HEK293 (cell line): ENCODE results near the gene TEX14.

Experiments used
- KLF16 ChIP-seq: fragments of 450-650 bp; formaldehyde crosslinking; IDR thresholded peaks from 2 replicates; pipeline ENCODE4 v1.5.1; 2017; ENCODE audit warnings: missing biosample characterization, missing genetic modification characterization
- SP2 ChIP-seq: fragments of 450-650 bp; formaldehyde crosslinking; IDR thresholded peaks from 2 replicates; pipeline ENCODE4 v1.5.1; 2016; ENCODE audit warnings: missing biosample characterization, missing genetic modification characterization
- SP3 ChIP-seq: fragments of 450-650 bp; formaldehyde crosslinking; IDR thresholded peaks from 2 replicates; pipeline ENCODE4 v1.5.1; 2016; ENCODE audit warnings: missing biosample characterization, missing genetic modification characterization
- TCF7L2 ChIP-seq: IDR thresholded peaks from 2 replicates; pipeline ENCODE4 v1.6.1; 2011; ENCODE audit warnings: low read depth, mild to moderate bottlenecking, inconsistent platforms, low read length, moderate library complexity, borderline replicate concordance
- ZBTB26 ChIP-seq: fragments of 450-650 bp; formaldehyde crosslinking; optimal IDR thresholded peaks from 2 replicates; pipeline ENCODE3; 2016; ENCODE audit warnings: missing biosample characterization, mild to moderate bottlenecking, missing genetic modification characterization
- ZEB2 ChIP-seq: fragments of 450-650 bp; formaldehyde crosslinking; IDR thresholded peaks from 2 replicates; pipeline ENCODE4 v1.5.1; 2016; ENCODE audit warnings: missing biosample characterization, missing genetic modification characterization
- ZFP69B ChIP-seq: fragments of 450-650 bp; formaldehyde crosslinking; IDR thresholded peaks from 2 replicates; pipeline ENCODE4 v1.5.1; 2016; ENCODE audit warnings: missing biosample characterization, missing genetic modification characterization
- ZNF202 ChIP-seq: fragments of 450-650 bp; formaldehyde crosslinking; IDR thresholded peaks from 2 replicates; pipeline ENCODE4 v1.5.1; 2016; ENCODE audit warnings: missing biosample characterization, missing genetic modification characterization, borderline replicate concordance
- ZNF37A ChIP-seq: fragments of 450-650 bp; IDR thresholded peaks from 2 replicates; pipeline ENCODE4 v1.5.1; 2018; ENCODE audit warnings: missing biosample characterization, missing genetic modification characterization
- ZNF391 ChIP-seq: fragments of 450-650 bp; formaldehyde crosslinking; IDR thresholded peaks from 2 replicates; pipeline ENCODE4 v1.5.1; 2016; ENCODE audit warnings: low read depth, missing biosample characterization, missing genetic modification characterization, borderline replicate concordance
- TF ChIP-seq, protein P1 (sequence below): fragments of 450-650 bp; formaldehyde crosslinking; IDR thresholded peaks from 2 replicates; pipeline ENCODE4 v1.5.1; 2016; ENCODE audit warnings: missing biosample characterization, missing genetic modification characterization
- TF ChIP-seq, protein P2 (sequence below): fragments of 450-650 bp; formaldehyde crosslinking; conservative IDR thresholded peaks from 2 replicates; pipeline ENCODE4 v1.5.1; 2016; ENCODE audit warnings: low read depth, missing biosample characterization, missing genetic modification characterization
- TF ChIP-seq, protein P3 (sequence below): fragments of 450-650 bp; formaldehyde crosslinking; IDR thresholded peaks from 2 replicates; pipeline ENCODE4 v1.5.1; 2016; ENCODE audit warnings: missing biosample characterization, missing genetic modification characterization
- TF ChIP-seq, protein P4 (sequence below): IDR thresholded peaks from 2 replicates; pipeline ENCODE4 v1.6.1; 2011; ENCODE audit warnings: mild to moderate bottlenecking, low read depth, low read length, borderline replicate concordance

DNA sequence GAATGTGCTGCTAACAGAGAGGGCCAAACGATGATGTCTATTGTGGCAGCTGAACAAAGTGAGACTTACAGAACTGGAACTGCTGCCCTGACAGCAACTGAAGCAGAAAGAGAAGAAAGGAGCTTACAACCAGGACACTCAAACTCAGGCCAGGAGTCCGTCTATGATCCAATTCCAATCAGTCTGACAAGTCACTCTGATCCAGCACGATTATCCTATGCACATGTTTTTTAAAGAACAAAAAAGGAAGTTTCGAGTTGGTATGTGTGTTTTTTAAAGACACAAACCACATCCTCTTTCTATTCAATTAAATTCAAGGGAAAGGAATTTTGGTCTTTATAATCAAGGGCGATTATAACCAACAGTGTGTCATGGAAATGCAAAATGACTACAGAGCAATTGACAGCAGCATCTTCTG lies 135.0 kb downstream of the TEX14 start:
- no peak for TF ChIP-seq ZNF391 (tag by site-specific recombination)
- TF ChIP-seq, protein P1, sequence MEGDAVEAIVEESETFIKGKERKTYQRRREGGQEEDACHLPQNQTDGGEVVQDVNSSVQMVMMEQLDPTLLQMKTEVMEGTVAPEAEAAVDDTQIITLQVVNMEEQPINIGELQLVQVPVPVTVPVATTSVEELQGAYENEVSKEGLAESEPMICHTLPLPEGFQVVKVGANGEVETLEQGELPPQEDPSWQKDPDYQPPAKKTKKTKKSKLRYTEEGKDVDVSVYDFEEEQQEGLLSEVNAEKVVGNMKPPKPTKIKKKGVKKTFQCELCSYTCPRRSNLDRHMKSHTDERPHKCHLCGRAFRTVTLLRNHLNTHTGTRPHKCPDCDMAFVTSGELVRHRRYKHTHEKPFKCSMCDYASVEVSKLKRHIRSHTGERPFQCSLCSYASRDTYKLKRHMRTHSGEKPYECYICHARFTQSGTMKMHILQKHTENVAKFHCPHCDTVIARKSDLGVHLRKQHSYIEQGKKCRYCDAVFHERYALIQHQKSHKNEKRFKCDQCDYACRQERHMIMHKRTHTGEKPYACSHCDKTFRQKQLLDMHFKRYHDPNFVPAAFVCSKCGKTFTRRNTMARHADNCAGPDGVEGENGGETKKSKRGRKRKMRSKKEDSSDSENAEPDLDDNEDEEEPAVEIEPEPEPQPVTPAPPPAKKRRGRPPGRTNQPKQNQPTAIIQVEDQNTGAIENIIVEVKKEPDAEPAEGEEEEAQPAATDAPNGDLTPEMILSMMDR (tag by site-specific recombination), result no peak
- no peak for TF ChIP-seq ZEB2 (tag by site-specific recombination)
- no peak for TF ChIP-seq ZNF202
- TF ChIP-seq, protein P2, sequence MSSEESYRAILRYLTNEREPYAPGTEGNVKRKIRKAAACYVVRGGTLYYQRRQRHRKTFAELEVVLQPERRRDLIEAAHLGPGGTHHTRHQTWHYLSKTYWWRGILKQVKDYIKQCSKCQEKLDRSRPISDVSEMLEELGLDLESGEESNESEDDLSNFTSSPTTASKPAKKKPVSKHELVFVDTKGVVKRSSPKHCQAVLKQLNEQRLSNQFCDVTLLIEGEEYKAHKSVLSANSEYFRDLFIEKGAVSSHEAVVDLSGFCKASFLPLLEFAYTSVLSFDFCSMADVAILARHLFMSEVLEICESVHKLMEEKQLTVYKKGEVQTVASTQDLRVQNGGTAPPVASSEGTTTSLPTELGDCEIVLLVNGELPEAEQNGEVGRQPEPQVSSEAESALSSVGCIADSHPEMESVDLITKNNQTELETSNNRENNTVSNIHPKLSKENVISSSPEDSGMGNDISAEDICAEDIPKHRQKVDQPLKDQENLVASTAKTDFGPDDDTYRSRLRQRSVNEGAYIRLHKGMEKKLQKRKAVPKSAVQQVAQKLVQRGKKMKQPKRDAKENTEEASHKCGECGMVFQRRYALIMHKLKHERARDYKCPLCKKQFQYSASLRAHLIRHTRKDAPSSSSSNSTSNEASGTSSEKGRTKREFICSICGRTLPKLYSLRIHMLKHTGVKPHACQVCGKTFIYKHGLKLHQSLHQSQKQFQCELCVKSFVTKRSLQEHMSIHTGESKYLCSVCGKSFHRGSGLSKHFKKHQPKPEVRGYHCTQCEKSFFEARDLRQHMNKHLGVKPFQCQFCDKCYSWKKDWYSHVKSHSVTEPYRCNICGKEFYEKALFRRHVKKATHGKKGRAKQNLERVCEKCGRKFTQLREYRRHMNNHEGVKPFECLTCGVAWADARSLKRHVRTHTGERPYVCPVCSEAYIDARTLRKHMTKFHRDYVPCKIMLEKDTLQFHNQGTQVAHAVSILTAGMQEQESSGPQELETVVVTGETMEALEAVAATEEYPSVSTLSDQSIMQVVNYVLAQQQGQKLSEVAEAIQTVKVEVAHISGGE, result no peak
- no peak for TF ChIP-seq ZBTB26
- no peak for TF ChIP-seq TCF7L2
- TF ChIP-seq KLF16, result no peak
- no peak for TF ChIP-seq ZNF37A
- TF ChIP-seq, protein P3, sequence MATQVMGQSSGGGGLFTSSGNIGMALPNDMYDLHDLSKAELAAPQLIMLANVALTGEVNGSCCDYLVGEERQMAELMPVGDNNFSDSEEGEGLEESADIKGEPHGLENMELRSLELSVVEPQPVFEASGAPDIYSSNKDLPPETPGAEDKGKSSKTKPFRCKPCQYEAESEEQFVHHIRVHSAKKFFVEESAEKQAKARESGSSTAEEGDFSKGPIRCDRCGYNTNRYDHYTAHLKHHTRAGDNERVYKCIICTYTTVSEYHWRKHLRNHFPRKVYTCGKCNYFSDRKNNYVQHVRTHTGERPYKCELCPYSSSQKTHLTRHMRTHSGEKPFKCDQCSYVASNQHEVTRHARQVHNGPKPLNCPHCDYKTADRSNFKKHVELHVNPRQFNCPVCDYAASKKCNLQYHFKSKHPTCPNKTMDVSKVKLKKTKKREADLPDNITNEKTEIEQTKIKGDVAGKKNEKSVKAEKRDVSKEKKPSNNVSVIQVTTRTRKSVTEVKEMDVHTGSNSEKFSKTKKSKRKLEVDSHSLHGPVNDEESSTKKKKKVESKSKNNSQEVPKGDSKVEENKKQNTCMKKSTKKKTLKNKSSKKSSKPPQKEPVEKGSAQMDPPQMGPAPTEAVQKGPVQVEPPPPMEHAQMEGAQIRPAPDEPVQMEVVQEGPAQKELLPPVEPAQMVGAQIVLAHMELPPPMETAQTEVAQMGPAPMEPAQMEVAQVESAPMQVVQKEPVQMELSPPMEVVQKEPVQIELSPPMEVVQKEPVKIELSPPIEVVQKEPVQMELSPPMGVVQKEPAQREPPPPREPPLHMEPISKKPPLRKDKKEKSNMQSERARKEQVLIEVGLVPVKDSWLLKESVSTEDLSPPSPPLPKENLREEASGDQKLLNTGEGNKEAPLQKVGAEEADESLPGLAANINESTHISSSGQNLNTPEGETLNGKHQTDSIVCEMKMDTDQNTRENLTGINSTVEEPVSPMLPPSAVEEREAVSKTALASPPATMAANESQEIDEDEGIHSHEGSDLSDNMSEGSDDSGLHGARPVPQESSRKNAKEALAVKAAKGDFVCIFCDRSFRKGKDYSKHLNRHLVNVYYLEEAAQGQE (tag by site-specific recombination), result no peak
- TF ChIP-seq ZFP69B (tag by site-specific recombination), result no peak
- TF ChIP-seq SP3 (tag by site-specific recombination), result no peak
- TF ChIP-seq, protein P4, sequence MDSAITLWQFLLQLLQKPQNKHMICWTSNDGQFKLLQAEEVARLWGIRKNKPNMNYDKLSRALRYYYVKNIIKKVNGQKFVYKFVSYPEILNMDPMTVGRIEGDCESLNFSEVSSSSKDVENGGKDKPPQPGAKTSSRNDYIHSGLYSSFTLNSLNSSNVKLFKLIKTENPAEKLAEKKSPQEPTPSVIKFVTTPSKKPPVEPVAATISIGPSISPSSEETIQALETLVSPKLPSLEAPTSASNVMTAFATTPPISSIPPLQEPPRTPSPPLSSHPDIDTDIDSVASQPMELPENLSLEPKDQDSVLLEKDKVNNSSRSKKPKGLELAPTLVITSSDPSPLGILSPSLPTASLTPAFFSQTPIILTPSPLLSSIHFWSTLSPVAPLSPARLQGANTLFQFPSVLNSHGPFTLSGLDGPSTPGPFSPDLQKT, result no peak
- TF ChIP-seq SP2 (tag by site-specific recombination), result no peak
